Keratinocyte (primary cell): Measurements from ENCODE around the gene TPK1. TPM values are rescaled to one million over a fixed set of nuclear protein-coding genes. Genes with fewer than 3 reads are reported as not detected.

Experiments
- DNase-seq: peaks from one replicate; pipeline ENCODE4 v3.0.0-alpha.2; 2011; ENCODE audit warnings: low read depth, missing footprints, low spot score
- FAIRE-seq: peaks from 2 replicates; lab custom pipeline; 2011; peaks lifted over from hg19 to GRCh38; lab: Jason Lieb, UNC
- H2AFZ ChIP-seq: 2 replicates; pipeline ENCODE4 v1.6.0; 2012; ENCODE audit warnings: low read length, control low read depth, inconsistent platforms; ENCODE audit not compliant: control insufficient read depth
- H3K27ac ChIP-seq: 2 replicates; pipeline ENCODE4 v1.5.1; 2011; ENCODE audit warnings: low read length; ENCODE audit not compliant: control insufficient read depth, insufficient read depth
- H3K27me3 ChIP-seq: 3 replicates; pipeline ENCODE4 v1.6.0; 2011; ENCODE audit warnings: low read length; ENCODE audit not compliant: control insufficient read depth, insufficient read depth; ENCODE audit errors: extremely low read depth
- H3K36me3 ChIP-seq, 2 experiments: 2 replicates in 1 of 2; 3 replicates in 1 of 2; pipeline ENCODE4 v1.5.1; 2011; ENCODE audit warnings: low read length in 2 of 2, mild to moderate bottlenecking in 1 of 2; ENCODE audit not compliant: control insufficient read depth in 2 of 2, insufficient read depth in 2 of 2; ENCODE audit errors: extremely low read depth in 1 of 2
- H3K4me1 ChIP-seq: 3 replicates; pipeline ENCODE4 v1.5.1; 2011; ENCODE audit warnings: low read length; ENCODE audit not compliant: control insufficient read depth, insufficient read depth; ENCODE audit errors: extremely low read depth
- H3K4me2 ChIP-seq: 3 replicates; pipeline ENCODE4 v1.6.0; 2011; ENCODE audit warnings: low read depth, low read length; ENCODE audit not compliant: control insufficient read depth, insufficient read depth; ENCODE audit errors: extremely low read depth
- H3K4me3 ChIP-seq, 3 experiments: fragments of 200-600 bp in 1 of 3; sonication (generic) in 1 of 3; 2 replicates in 2 of 3; 3 replicates in 1 of 3; pipeline ENCODE4 v1.5.1; 2011 to 2016; ENCODE audit warnings: low read length in 3 of 3, mild to moderate bottlenecking in 3 of 3, control low read depth in 2 of 3, inconsistent platforms in 1 of 3, low read depth in 1 of 3, mixed read lengths in 1 of 3, mixed run types in 1 of 3, moderate library complexity in 1 of 3; ENCODE audit not compliant: control insufficient read depth in 2 of 3, insufficient read depth in 2 of 3; ENCODE audit errors: extremely low read depth in 1 of 3
- H3K79me2 ChIP-seq: 2 replicates; pipeline ENCODE4 v1.6.0; 2012; ENCODE audit warnings: low read length; ENCODE audit not compliant: control insufficient read depth, insufficient read depth
- H3K9ac ChIP-seq: 3 replicates; pipeline ENCODE4 v1.6.0; 2011; ENCODE audit warnings: low read length; ENCODE audit not compliant: control insufficient read depth, insufficient read depth; ENCODE audit errors: extremely low read depth
- H3K9me1 ChIP-seq: 3 replicates; pipeline ENCODE4 v1.6.0; 2011; ENCODE audit warnings: low read length; ENCODE audit not compliant: control insufficient read depth, insufficient read depth; ENCODE audit errors: extremely low read depth
- H3K9me3 ChIP-seq: 2 replicates; pipeline ENCODE4 v1.5.1; 2012; ENCODE audit warnings: low read depth, low read length; ENCODE audit not compliant: control insufficient read depth
- H4K20me1 ChIP-seq: 3 replicates; pipeline ENCODE4 v1.6.0; 2011; ENCODE audit warnings: low read length; ENCODE audit not compliant: control insufficient read depth, insufficient read depth; ENCODE audit errors: extremely low read depth
- CTCF ChIP-seq, 3 experiments: IDR thresholded peaks in 1 of 3; conservative IDR thresholded peaks in 1 of 3; optimal IDR thresholded peaks in 1 of 3; 2 replicates in 2 of 3; 3 replicates in 1 of 3; pipeline versions ENCODE3 to v1.5.1; 2011; ENCODE audit warnings: low read length in 3 of 3, mild to moderate bottlenecking in 3 of 3, moderate library complexity in 2 of 3, control low read depth in 1 of 3, inconsistent platforms in 1 of 3; ENCODE audit not compliant: insufficient read depth in 2 of 3; ENCODE audit errors: extremely low read depth in 1 of 3
- EZH2 ChIP-seq: IDR thresholded peaks from one replicate; pipeline ENCODE4 v1.6.1; 2012; ENCODE audit warnings: inconsistent platforms, mild to moderate bottlenecking, low read length, moderate library complexity
- dilution Hi-C: fragments of 300-500 bp; cut with MboI; formaldehyde crosslinking; loops from one replicate; pipeline ENCODE4 v1.7.0; 2020; ENCODE audit warnings: low sequenced_read_pairs; ENCODE audit not compliant: extremely low pct_ligation_motif_present
- polyA plus RNA-seq, 5 experiments: library from polyadenylated mRNA; depleted of rRNA in 3 of 5; stranded (reverse) in 3 of 5; stranded (forward) in 1 of 5; unstranded in 1 of 5; fragments of >200 nt; gene quantifications; 1 replicate in 1 of 5; 2 replicates in 3 of 5; 3 replicates in 1 of 5; pipeline versions ENCODE4 v1.2.1 to v1.2.3, GENCODE V29; 2011 to 2012; ENCODE audit warnings: missing spikeins in 2 of 5, low read depth in 1 of 5, low replicate concordance in 1 of 5

TPK1 gene
- polyA plus RNA-seq, 1 donor (not counting 4 experiments of a cell fraction or from before 2014, with no cell fraction given) = 1.9 TPM

GRCh38 chr7:144488977-144489376, 346.9 kb downstream of the TPK1 start:
- H3K4me1 ChIP-seq = no peaks in the 10 kb centered on the region
- H3K4me3 ChIP-seq = no peak overlapping the region
- no peak overlapping the region for H2AFZ ChIP-seq
- H3K79me2 ChIP-seq = no peaks in the 10 kb centered on the region
- H3K9me1 ChIP-seq = no peaks in the 10 kb centered on the region
- no peaks in the 10 kb centered on the region for H3K36me3 ChIP-seq
- TF ChIP-seq EZH2 = no peak
- no peak for TF ChIP-seq CTCF (optimal IDR thresholded peaks at IDR 0.05 in 1 of 3, IDR thresholded peaks at IDR 0.05 in 1 of 3, conservative IDR thresholded peaks at IDR 0.05 in 1 of 3; ENCODE audit: extremely low read depth in 1 of 3, insufficient read depth in 2 of 3, low read length in 3 of 3)
- FAIRE-seq = no peak
- no peaks in the 10 kb centered on the region for H3K27me3 ChIP-seq
- no peak overlapping the region for H3K4me2 ChIP-seq
- H4K20me1 ChIP-seq = no peaks in the 10 kb centered on the region
- no peak for DNase-seq
- no peak overlapping the region for H3K27ac ChIP-seq
- dilution Hi-C loops = no loop called here
- H3K9me3 ChIP-seq = no peaks in the 10 kb centered on the region
- no peak overlapping the region for H3K9ac ChIP-seq

- H3K27ac ChIP-seq = no peak overlapping the region
- no peak overlapping the region for H2AFZ ChIP-seq
- no peaks in the 10 kb centered on the region for H3K27me3 ChIP-seq
- dilution Hi-C loops = no loop called here
- H3K4me3 ChIP-seq = no peak overlapping the region
- no peak overlapping the region for H3K4me2 ChIP-seq
- DNase-seq = no peak
- no peaks in the 10 kb centered on the region for H4K20me1 ChIP-seq
- TF ChIP-seq EZH2 (no peak), CTCF (optimal IDR thresholded peaks at IDR 0.05 in 1 of 3, IDR thresholded peaks at IDR 0.05 in 1 of 3, conservative IDR thresholded peaks at IDR 0.05 in 1 of 3; ENCODE audit: extremely low read depth in 1 of 3, insufficient read depth in 2 of 3, low read length in 3 of 3) (no peak)
- H3K9ac ChIP-seq = no peak overlapping the region
- H3K9me1 ChIP-seq = no peaks in the 10 kb centered on the region
- no peak for FAIRE-seq
- H3K36me3 ChIP-seq = no peaks in the 10 kb centered on the region
- H3K79me2 ChIP-seq = no peaks in the 10 kb centered on the region
- H3K4me1 ChIP-seq = no peaks in the 10 kb centered on the region
- H3K9me3 ChIP-seq = no peaks in the 10 kb centered on the region
Observed at GRCh38 chr7:144487901-144488300, 348.0 kb downstream of the TPK1 start.
